HG03025 (cell line): ENCODE results near the gene MYPN.
"Not testable (repeated sequence)": the region's sequence is repeated elsewhere in the genome, so short reads cannot be mapped to it uniquely, and the experiment has no call there.

ENCODE experiments used
- ATAC-seq: cut with Tn5 transposase; IDR thresholded peaks from one replicate; pipeline ENCODE4 v1.9.1; 2021; ENCODE audit warnings: mild to moderate bottlenecking, moderate library complexity; ENCODE audit not compliant: unreplicated experiment, low FRiP score

The MYPN gene

DNA sequence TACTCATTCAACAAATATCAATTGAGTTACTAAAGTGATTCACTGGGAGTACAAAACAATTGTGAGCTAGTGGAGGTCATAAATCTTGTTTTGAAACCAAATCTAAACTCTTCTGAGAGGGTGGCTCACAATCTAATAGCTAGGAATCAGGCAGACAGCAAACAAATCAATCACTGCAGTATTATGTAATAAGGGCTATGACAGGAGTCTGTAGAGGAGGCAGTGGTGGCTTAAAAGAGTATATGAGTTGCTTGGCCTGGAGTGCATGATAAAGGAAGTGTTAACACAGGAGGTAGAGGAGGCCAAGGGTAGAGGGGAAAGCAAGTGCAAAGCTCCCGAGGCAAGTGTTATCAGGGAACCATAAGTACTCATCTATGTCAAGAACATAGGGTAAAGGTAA, 16.5 kb downstream of the MYPN start:
- no peak for ATAC-seq

DNA sequence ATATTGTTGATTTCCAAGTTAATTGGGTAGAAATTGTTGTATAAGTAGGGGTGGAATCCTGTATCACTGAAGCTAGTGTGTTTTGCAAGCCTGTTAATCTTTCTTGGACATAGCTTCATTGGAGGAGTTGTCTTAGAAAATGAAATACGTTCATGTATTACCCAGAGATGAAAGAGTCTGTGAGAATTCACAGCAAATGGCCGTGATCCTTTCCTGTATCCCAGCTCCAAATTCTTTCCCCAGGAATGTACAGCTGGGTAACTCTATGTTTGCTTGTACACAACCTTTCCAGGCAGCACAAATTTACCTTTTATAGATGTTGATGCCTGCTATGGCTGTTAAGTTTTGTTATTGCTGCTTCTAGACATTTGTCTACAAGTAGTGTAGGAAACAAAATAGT, 18.7 kb downstream of the MYPN start:
- no peak for ATAC-seq

DNA sequence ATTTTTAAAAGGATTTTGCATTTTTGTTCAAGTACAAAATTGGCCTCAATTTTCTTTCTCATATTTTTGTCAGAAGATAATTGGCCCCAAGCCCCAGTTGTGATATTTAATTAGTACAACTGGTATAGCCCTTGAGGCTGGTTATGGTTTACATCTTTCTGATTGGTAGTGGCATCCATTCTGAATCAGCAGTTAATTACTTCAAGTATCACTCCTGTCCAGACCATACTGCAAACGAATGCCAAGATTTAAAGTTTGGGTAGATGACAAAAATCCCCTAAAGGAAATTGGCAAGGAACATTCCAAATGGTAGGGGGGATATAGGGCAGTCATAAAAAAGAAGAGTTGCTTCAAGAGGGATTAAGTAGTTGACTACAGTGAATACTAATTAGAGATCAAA, 23.1 kb downstream of the MYPN start:
- ATAC-seq, result no peak

DNA sequence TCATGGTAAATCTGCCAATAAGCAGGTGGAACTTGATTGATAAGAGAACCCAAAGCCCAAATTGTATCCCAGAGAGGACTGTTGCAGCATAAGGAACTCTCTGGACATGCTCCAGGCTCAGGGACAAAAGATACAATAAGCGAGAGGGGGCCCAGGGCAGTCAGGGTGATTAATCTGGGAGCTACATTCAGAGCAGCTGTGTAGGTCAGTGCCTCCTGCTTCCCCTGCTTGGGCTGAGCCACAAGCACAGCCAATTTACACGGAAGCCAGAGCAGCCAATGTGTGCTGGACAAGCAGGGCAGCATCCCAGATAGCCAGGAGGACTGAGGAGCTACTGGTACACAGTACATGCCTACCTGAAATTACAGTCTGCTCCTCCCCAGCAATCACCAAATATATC, 24.2 kb downstream of the MYPN start:
- ATAC-seq, result no peak

DNA sequence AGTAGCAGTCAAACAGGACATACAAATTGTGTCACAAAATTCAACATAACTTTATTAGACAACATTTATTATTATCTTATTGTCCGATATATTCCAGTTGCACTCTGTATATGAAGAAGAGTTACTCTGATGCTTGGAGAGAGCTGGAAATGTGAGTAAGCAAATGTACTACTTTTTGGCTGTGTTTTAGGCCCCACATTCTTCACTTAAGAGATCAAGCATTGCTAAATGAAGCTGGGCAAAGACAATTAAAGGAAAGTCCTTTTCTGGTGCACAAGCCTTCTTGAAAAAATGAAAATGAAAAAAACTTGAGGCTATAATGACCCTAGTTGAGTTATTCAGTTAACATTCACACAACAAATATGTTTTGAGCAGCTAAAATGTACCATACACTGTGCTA, 26.1 kb downstream of the MYPN start:
- ATAC-seq, result no peak

DNA sequence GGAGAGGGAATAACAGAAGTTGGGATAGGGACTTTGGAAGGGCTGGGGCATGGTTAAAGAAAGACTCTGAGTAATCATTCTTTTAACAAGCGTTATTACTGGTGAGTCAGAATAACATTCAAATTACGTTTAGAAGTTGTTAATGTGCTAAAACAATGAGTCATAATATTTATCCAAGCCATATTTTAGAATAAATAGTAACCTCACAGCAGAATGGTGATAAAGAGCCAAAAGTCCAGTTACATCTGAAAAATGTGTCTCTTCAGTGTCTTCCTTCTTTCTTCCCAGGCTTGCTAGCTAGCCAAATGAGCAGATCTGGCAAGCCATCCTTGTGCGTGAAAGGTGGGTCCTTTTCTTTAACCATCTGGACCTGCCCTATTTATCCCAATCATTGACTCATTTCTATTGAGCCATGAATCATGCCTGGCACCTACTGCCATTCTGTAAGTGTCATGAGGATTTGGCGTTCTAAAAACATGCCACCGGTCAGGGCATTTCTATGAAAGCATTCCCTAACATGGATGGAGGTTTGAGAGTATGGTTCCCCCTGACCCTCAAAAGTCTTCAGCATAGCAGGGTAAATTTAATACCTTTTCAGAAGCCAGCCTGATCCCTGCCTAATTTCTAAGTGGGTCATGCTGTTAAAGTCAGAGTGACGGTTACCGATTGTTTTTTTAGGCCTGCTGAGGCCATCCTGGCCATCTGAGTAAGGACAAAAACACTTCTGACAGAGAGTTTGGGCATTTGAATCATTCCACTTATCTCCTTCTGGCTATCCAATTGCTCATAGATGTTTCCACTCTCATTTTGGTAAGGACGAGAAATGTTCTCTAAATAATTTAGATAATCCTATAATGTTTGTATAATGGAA, 26.9 kb downstream of the MYPN start:
- ATAC-seq, result no peak

DNA sequence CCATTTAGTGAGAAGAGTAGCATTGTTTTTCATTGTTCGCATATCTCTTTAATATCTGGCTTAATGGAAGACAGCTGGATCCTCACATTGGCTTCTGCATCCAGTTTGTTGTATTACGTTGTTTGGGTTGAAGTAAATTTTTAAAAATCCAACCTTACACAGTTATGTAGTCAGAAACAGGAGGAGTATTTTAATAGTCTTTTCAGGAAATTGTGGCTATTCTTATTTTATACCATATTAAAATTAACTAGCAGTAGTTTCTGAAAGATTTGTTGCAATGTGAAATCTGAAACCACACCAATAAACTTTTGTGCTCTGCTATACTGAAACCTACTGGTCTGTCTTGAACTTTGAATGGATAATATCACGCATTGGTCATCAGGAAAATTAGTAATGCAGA, 27.9 kb downstream of the MYPN start:
- no peak for ATAC-seq

DNA sequence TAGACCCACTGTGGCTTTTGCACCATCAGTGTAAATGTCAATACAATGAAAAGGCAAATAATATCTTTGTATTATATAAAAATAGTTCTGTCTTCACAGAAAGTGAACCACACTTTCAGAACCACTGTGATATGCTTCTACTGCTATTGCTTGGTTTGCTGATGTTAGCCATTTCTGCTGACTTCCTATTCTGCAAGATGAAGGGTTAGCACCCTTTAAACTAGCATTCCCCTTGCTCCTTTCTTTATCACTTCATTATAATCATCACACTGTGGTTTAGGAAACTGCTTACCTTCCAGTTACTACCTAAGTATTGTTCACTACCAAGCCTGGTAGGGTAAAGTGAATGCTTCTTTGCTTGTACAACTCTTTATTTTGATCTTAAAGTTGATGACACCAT, 29.2 kb downstream of the MYPN start:
- ATAC-seq, result no peak

DNA sequence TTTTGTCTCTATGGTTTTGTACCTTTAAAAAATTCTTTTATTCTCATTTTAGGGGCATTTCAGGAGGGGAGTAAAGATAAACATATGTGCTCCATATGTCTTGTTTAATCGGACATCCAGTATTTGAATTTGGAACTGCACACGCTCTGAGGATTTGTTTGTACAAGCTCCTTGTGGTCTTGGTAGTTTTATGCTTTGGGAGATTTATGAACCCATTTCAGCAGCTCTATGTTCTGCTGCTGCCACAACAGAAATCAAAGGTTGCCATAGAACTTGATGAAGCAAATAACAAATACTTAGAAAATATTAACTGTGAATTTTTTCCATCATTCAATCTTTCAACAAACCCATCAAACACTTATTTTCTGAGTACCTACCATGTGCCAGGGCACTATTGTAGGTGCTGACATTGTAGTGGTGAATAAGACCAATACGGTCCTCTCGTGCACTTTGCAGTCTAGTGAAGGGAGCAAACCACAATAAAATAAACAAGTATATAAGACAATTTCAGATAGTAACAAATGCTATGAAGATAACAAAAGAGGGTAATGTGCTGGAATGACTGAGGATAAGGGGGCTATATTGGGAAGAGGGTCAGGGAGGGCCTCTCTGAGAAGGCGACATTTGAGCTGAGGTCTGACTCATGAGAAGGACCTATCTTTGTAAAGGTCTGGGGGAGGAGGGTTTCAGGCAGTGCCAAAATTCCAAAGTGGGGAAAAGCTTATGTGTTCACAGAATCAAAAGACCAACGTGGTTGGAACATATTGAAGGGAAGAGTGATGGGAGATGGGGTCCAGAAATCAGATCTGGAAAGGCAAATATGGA, 30.4 kb downstream of the MYPN start:
- no peak for ATAC-seq

DNA sequence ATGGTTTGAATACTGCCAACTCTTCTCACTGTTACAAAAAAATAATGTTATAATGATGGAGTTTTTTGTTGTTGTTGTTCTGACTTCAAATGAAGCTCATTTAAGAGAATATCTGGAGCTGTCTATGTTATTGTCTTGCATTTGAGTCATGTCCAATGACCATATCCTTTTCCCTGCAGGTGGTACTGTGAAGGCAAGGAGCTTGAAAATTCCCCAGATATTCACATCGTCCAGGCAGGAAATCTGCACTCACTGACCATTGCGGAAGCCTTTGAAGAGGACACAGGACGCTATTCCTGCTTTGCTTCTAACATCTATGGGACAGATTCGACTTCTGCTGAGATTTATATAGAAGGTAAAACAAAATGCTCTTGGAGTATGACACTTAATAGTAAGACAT, 33.5 kb downstream of the MYPN start:
- ATAC-seq, result no peak

DNA sequence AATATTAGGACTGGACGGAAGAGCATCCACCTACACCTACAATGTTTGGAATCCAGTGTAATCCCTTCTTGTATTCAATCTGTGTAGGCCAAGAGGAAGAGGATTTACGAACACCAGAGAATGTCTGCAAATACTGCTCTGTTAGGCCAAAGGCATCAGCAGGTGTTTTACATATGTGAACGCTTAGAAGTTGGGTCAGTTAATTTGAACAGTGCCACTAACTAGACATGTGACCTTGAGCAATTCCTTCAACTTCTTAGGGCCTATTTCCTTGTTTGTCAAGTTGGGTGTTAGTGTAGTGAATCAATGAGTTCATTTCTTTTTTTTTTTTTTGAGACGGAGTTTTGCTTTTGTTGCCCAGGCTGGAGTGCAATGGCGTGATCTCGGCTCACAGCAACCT, 35.4 kb downstream of the MYPN start:
- no peak for ATAC-seq

DNA sequence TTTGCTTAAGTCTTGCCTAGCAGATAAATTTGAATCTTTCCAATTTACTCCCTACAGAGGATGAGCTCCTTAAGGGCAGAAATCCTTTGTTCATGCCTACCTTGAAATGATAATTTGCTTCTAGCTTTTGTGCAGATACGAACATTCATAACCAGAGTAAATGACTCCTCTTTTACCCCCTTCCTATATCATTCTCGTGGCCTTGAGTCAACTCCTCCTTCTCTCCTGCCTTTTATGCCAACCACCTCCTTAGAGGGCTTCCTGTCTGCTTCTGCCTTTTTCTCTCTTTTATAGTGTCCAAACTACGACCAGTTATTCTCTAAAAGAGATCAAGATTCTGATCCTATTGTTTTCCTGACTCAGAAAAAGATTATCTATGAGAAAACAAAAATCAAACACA, 36.4 kb downstream of the MYPN start:
- no peak for ATAC-seq

DNA sequence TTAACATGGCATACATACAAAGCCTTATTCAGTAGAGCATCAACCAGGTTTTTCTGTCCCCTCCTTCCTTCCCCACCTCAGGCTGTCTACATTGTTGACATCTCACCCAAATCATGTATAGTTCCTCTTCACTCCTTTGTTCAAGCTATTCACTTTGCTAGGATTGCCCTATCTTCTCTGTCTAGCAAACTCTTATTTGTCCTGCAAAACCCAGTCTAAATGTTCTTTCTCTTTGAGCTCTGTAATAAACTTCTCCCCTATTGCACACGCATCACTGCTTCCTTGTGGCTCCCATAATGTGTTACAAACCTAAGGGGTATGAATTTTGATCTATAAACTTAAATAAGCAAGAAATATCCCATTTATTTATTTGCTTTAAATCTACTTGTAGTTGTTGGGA, 36.8 kb downstream of the MYPN start:
- no peak for ATAC-seq

DNA sequence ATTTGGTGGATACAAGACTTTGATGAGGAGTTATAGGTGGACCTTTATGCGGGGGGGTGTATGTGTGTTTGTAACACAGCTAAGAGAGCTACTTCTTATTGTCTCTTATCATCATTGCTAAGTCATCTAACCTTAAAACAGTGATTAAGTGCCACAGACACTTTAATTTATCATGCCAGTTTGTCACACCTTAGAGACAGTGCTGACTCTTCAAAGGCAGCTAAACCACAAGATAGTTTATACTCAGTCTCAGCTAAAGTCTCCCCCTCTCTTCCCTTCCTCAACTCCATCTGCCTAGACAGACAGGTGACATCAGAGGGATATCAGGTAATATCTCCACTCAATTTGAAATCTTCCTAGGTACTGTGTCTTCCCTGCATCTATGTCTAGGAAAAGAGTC, 42.2 kb downstream of the MYPN start:
- ATAC-seq, result no peak

DNA sequence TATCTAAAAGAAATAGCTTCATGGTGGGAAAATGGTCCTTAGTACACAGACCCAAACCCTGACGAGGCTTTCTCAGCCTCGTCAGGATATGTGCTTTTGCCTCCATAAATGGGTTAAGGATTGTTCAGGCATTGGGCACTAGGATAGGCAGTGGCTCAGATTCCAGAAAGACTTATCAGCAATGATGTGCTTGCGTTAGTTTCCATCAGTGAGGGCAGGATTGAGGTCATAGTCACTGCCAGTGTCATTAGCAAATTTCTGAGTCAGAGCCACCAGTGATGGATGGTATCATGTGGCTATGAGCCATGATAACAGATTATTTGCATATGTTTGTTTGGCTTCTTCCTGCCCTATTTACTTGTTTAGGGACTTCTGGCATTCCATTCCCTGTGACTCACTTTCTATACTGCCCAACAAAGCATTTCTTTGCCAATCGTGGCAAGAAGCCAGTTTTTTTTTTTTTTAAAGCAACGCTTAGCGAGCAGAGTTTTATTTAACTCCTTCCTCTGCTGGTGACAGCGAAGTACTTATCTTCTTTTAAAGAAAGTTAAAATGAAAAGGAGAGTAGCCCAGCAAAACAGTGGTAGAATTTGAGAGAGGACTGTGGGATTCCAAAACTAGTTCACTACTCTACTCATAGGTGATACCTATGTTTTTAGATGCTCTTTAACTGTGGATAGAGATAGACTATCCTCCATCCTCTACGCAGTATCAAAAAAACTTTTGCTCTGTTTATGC, 44.4 kb downstream of the MYPN start:
- no peak for ATAC-seq

DNA sequence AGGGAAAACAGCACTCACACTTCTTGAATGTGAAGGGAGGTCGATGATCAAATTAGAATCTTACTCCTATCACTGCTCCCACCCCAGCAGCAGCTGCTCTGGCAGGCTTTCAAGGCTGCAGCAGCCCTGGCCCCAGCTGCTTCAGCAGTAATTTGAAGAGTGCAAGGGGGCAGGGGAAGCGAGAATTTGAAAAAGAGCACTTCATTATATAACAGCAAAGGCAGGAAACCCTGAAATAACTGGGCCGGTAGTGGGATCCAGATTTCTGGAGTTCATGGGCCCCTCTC, 44.9 kb downstream of the MYPN start:
- ATAC-seq, result no peak

DNA sequence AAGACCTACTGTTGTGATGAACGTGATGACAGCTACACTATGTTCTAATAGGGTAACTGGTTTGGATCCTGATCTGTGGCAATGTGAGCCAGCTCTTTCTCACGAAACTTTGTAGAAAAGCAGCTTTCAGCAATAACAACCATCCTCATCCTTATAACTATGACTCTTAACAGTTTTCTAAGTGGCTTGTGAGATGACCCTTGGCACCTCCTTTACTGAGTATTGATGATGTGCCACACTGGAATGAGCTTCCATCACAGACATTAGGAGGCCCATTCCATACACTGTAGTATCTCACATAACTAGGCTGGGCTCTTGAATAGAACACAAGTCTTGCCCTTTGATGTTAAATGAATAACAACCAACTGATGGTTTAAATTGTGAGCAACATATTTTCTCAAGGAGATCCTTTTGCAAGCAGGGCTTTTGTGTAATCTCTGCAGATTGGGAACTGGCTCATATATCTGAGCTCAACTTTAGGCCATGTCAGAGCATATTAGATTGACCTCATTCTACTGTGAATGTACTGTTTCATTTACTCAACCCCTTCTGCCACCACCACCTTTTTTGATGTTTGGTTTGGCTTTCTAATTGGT, 46.4 kb downstream of the MYPN start:
- no peak for ATAC-seq

DNA sequence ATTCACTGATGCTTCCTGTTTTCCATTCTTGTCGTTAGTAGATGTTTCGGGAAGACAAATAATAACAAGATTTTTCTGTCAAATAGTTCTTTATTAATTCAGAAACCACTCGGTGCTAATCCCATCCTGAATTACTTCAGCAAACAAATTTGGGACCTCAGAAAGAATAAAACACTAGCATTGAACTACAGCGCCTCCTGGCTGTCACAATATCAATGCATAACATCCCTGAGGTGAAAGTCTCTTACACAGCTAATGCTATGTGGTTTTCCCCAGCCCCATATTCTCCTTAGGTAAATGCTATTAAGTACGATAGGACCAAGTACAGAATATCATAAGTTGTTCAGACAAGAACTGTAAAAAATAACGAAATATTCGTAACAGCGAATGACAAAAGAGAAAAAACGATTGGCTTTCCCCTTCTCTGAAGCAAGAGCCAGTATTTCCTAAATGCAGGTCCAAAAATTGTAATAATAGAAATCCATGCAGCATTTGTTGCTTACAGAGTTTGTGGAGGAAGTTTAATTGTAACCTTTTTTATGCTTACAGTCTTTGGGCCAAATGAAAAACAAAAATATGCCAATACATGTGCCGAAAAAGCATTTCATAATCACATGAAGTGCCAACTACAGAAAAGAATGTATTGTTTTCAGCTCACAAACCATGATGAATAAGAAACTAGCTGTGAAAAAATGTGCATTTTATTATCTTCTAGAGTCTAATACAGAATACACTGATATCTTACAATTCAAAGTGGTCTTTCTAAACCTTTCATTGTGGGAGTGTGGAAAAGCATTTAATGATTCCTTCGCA, 47.3 kb downstream of the MYPN start:
- ATAC-seq, result no peak

DNA sequence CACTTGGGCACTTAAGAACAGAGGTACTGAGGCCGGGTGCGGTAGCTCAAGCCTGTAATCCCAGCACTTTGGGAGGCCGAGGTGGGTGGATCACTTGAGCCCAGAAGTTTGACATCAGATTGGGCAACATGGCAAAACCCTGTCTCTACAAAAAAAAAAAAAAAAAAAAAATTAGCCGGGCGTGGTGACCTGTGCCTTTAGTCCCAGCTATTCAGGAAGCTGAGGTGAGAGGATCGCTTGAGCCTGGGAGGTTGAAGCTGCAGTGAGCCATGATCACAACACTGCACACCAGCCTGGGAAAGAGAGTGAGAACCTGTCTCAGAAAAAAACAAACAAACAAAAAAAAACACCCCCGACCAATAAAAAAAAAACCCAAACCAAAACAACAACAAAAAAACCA, 48.2 kb downstream of the MYPN start:
- ATAC-seq, result not testable (repeated sequence)

DNA sequence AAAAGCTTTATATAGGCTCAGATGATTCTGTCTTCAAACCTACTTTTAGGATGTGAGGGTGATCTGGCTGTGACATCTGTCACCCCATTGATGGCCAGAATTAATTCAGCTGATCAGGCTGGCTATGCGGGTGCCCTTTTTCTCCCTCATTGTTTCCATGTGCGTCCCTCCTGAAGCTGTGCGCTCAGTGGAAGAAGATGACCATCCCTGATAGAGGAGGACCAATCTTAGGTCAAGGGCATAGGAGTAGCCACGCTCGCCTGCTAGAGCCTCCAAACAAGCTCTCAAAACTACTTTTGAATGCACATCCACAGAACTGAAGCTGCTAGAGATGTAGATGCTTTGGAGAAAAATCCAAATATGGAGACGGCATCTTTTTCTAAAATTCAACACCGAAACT, 48.7 kb downstream of the MYPN start:
- no peak for ATAC-seq
